ENCODE results near the gene CDK4. TPM values are rescaled to one million over a fixed set of nuclear protein-coding genes. Genes with fewer than 3 reads are reported as not detected.
"Not testable (repeated sequence)": the region's sequence is repeated elsewhere in the genome, so short reads cannot be mapped to it uniquely, and the experiment has no call there.

CDK4 gene
- total RNA-seq, 2 donors from 2014 or later: 38.4 to 46.0 TPM

- ATAC-seq: no peak
- intact Hi-C loops (cut with DNase I, micrococcal nuclease): no loop called here
- DNase-seq: no peak
These were observed 32.1 kb downstream of the CDK4 start for GRCh38 chr12:57719777-57720605.

- DNase-seq (no peak), ATAC-seq (no peak)
- intact Hi-C loops (cut with DNase I, micrococcal nuclease): no loop called here
These were observed 33.2 kb downstream of the CDK4 start for GRCh38 chr12:57718641-57719528.

- ATAC-seq: no peak
- no peak for DNase-seq
- intact Hi-C loops (cut with DNase I, micrococcal nuclease): no loop called here
These were observed 34.1 kb downstream of the CDK4 start for GRCh38 chr12:57717846-57718640.

GRCh38 chr12:57717131-57717530 is 35.0 kb downstream of the CDK4 start:
- ATAC-seq (no peak), DNase-seq (no peak)
- intact Hi-C loops (cut with DNase I, micrococcal nuclease): no loop called here

- no peak for ATAC-seq
- intact Hi-C loops (cut with DNase I, micrococcal nuclease): no loop called here
- DNase-seq: no peak
These were observed 35.8 kb downstream of the CDK4 start for GRCh38 chr12:57716305-57716704.

GRCh38 chr12:57715786-57716185 is 36.3 kb downstream of the CDK4 start:
- intact Hi-C loops (cut with DNase I, micrococcal nuclease): no loop called here
- DNase-seq (no peak), ATAC-seq (no peak)

- intact Hi-C loops (cut with DNase I, micrococcal nuclease); DNase-seq; ATAC-seq: not testable (repeated sequence)
These were observed 36.9 kb downstream of the CDK4 start for GRCh38 chr12:57715036-57715748.

GRCh38 chr12:57713209-57713608 is 38.9 kb downstream of the CDK4 start:
- intact Hi-C loops (cut with DNase I, micrococcal nuclease): no loop called here
- DNase-seq (no peak), ATAC-seq (no peak)

- DNase-seq: no peak
- intact Hi-C loops (cut with DNase I, micrococcal nuclease): no loop called here
- no peak for ATAC-seq
These were observed 39.4 kb downstream of the CDK4 start for GRCh38 chr12:57712701-57713100.

- no peak for ATAC-seq
- intact Hi-C loops (cut with DNase I, micrococcal nuclease): no loop called here
These were observed 43.8 kb downstream of the CDK4 start for GRCh38 chr12:57708296-57708695.

GRCh38 chr12:57707250-57707649 is 44.9 kb downstream of the CDK4 start:
- ATAC-seq (no peak), DNase-seq (no peak)
- intact Hi-C loops (cut with DNase I, micrococcal nuclease): no loop called here

More at GRCh38 chr12:57708296-57708695, 43.8 kb downstream of the CDK4 start:
- DNase-seq: no peak

- ATAC-seq (no peak), DNase-seq (no peak)
- intact Hi-C loops (cut with DNase I, micrococcal nuclease): no loop called here
These were observed 51.8 kb downstream of the CDK4 start for GRCh38 chr12:57700317-57700716.

- ATAC-seq (no peak), DNase-seq (no peak)
- intact Hi-C loops (cut with DNase I, micrococcal nuclease): no loop called here
These were observed 53.7 kb downstream of the CDK4 start for GRCh38 chr12:57698414-57698813.

Small RNAs within 50 kb of the gene (microRNA-seq; reads per million reads assigned to microRNA genes)
- 0 reads per million in 2 donors for gene MIR6759

Other genes with a start within 250 kb of the CDK4 start
- 10 to 100 TPM; 19.8 to 20.5 TPM for gene DDIT3, start 231.8 kb downstream of the CDK4 start, total RNA-seq
- 100 to 1,000 TPM; 104 to 116 TPM for gene MBD6, start 229.5 kb downstream of the CDK4 start, total RNA-seq
- 100 to 1,000 TPM; 139 to 151 TPM for gene DCTN2, start 205.1 kb downstream of the CDK4 start, total RNA-seq
- gene KIF5A, start 202.3 kb downstream of the CDK4 start, total RNA-seq: 1 to 10 TPM in 1 of 2 donors, under 1 TPM in 1; 0.85 to 1.3 TPM
- gene PIP4K2C, start 161.1 kb downstream of the CDK4 start, total RNA-seq: 10 to 100 TPM; 63.5 to 67.9 TPM
- 10 to 100 TPM in 1 of 2 donors, 1 to 10 TPM in 1; 3.7 to 10.2 TPM for gene DTX3, start 147.5 kb downstream of the CDK4 start, total RNA-seq
- gene ARHGEF25, start 140.9 kb downstream of the CDK4 start, total RNA-seq: 10 to 100 TPM in 1 of 2 donors, 1 to 10 TPM in 1; 3.1 to 14.9 TPM
- gene B4GALNT1, start 119.1 kb downstream of the CDK4 start, total RNA-seq: under 1 TPM; 0.34 to 0.98 TPM
- gene OS9, start 58.2 kb downstream of the CDK4 start, total RNA-seq: 100 to 1,000 TPM; 310 to 322 TPM
- gene AGAP2, start 13.6 kb downstream of the CDK4 start, total RNA-seq: 1 to 10 TPM in 1 of 2 donors, under 1 TPM in 1; 0.92 to 1.5 TPM
- 10 to 100 TPM; 28.9 to 40.6 TPM for gene TSPAN31, start 7.3 kb downstream of the CDK4 start, total RNA-seq
- gene MARCHF9, start 2.8 kb upstream of the CDK4 start, total RNA-seq: 10 to 100 TPM; 12.2 to 13.1 TPM
- gene CYP27B1, start 14.8 kb upstream of the CDK4 start, total RNA-seq: 1 to 10 TPM in 1 of 2 donors, under 1 TPM in 1; 0.87 to 1.7 TPM
- gene METTL1, start 19.8 kb upstream of the CDK4 start, total RNA-seq: 10 to 100 TPM in 1 of 2 donors, 1 to 10 TPM in 1; 9.3 to 11.6 TPM
- gene EEF1AKMT3, start 20.3 kb upstream of the CDK4 start, total RNA-seq: 1 to 10 TPM; 4.8 to 6.8 TPM
- gene TSFM, start 30.5 kb upstream of the CDK4 start, total RNA-seq: 10 to 100 TPM; 25.3 to 31.8 TPM
- 1 to 10 TPM; 7.5 to 7.7 TPM for gene AVIL, start 66.4 kb upstream of the CDK4 start, total RNA-seq
- gene CTDSP2, start 94.4 kb upstream of the CDK4 start, total RNA-seq: 100 to 1,000 TPM; 152 to 254 TPM
- gene ATP23, start 189.3 kb upstream of the CDK4 start, total RNA-seq: 10 to 100 TPM; 13.9 to 16.1 TPM

All from left colon (tissue), 2 donors.